SH-SY5Y (cell line): Measurements from ENCODE around the gene GAK.

Experiments
- GATA2 ChIP-seq: IDR thresholded peaks from 2 replicates; pipeline ENCODE4 v1.6.1; 2011; ENCODE audit warnings: mild to moderate bottlenecking, low read depth, low read length
- GATA3 ChIP-seq: IDR thresholded peaks from 2 replicates; pipeline ENCODE4 v1.6.1; 2011; ENCODE audit warnings: low read depth, mild to moderate bottlenecking, low read length, moderate library complexity

GRCh38 chr4:882646-883045 lies 49.5 kb downstream of the GAK start:
- TF ChIP-seq GATA3: no peak
- no peak for TF ChIP-seq GATA2
